GM23248 (cell line): ENCODE measurements around the gene SMCO1. TPM values are rescaled to one million over a fixed set of nuclear protein-coding genes. Genes with fewer than 3 reads are reported as not detected.
"Not testable (repeated sequence)": the region's sequence is repeated elsewhere in the genome, so short reads cannot be mapped to it uniquely, and the experiment has no call there.

Experiments
- DNase-seq: peaks from one replicate; pipeline ENCODE4 v3.0.0-alpha.2; 2015
- H2AFZ ChIP-seq: fragments of 200-600 bp; sonication (generic); 2 replicates; pipeline ENCODE4 v1.6.1; 2016; ENCODE audit warnings: antibody characterized with exemption
- H3F3A ChIP-seq: fragments of 200-600 bp; sonication (generic); 2 replicates; pipeline ENCODE4 v1.6.1; 2016; ENCODE audit warnings: mild to moderate bottlenecking, antibody characterized with exemption, mixed run types; ENCODE audit not compliant: insufficient read depth
- H3K27ac ChIP-seq: fragments of 200-600 bp; sonication (generic); 2 replicates; pipeline ENCODE4 v1.5.1; 2016; ENCODE audit warnings: mild to moderate bottlenecking
- H3K27me3 ChIP-seq: fragments of 200-600 bp; sonication (generic); replicated peaks from 2 replicates; pipeline ENCODE4 v1.6.1; 2016; ENCODE audit warnings: mild to moderate bottlenecking; ENCODE audit not compliant: insufficient read depth
- H3K36me3 ChIP-seq: fragments of 200-600 bp; sonication (generic); 2 replicates; pipeline ENCODE4 v1.6.1; 2016; ENCODE audit warnings: low read depth, mild to moderate bottlenecking
- H3K4me1 ChIP-seq: fragments of 200-600 bp; sonication (generic); 2 replicates; pipeline ENCODE4 v1.6.1; 2016; ENCODE audit warnings: mild to moderate bottlenecking; ENCODE audit not compliant: insufficient read depth
- H3K4me2 ChIP-seq: fragments of 200-600 bp; sonication (generic); one replicate; pipeline ENCODE4 v1.6.1; 2016; ENCODE audit warnings: mild to moderate bottlenecking; ENCODE audit not compliant: unreplicated experiment
- H3K4me3 ChIP-seq: fragments of 200-600 bp; sonication (generic); 2 replicates; pipeline ENCODE4 v1.5.1; 2016; ENCODE audit warnings: mild to moderate bottlenecking
- H3K79me2 ChIP-seq: fragments of 200-600 bp; sonication (generic); 2 replicates; pipeline ENCODE4 v1.6.1; 2016; ENCODE audit warnings: mild to moderate bottlenecking; ENCODE audit not compliant: insufficient read depth
- H3K9ac ChIP-seq: fragments of 200-600 bp; sonication (generic); 2 replicates; pipeline ENCODE4 v1.6.1; 2016; ENCODE audit warnings: mild to moderate bottlenecking
- H3K9me2 ChIP-seq: fragments of 200-600 bp; sonication (generic); 2 replicates; pipeline ENCODE4 v1.6.1; 2016; ENCODE audit warnings: mixed run types, mild to moderate bottlenecking, moderate library complexity; ENCODE audit not compliant: insufficient read depth
- H3K9me3 ChIP-seq: fragments of 200-600 bp; sonication (generic); one replicate; pipeline ENCODE4 v1.6.1; 2017; ENCODE audit warnings: low read depth
- H4K20me1 ChIP-seq: fragments of 200-600 bp; sonication (generic); 2 replicates; pipeline ENCODE4 v1.6.0; 2016; ENCODE audit not compliant: insufficient read depth
- EZH2 ChIP-seq: fragments of 200-600 bp; sonication (generic); IDR thresholded peaks from 2 replicates; pipeline ENCODE4 v1.6.1; 2018; ENCODE audit warnings: antibody characterized with exemption, mild to moderate bottlenecking; ENCODE audit not compliant: insufficient read depth, poor library complexity, severe bottlenecking
- EZH2phosphoT487 ChIP-seq: fragments of 200-600 bp; sonication (generic); IDR thresholded peaks from 2 replicates; pipeline ENCODE4 v1.6.1; 2018; ENCODE audit warnings: antibody characterized with exemption, moderate library complexity, mild to moderate bottlenecking, low read depth; ENCODE audit not compliant: insufficient read depth
- WGBS, 2 experiments: methylation state at CpG; one replicate each; pipeline ENCODE4 v1.1.6; 2015 to 2017; ENCODE audit warnings: low lambda C conversion rate in 2 of 2, low coverage in 1 of 2; ENCODE audit errors: missing lambda C conversion rate in 2 of 2; 5-methylcytosine and 5-hydroxymethylcytosine counted together
- in situ Hi-C: fragments of 300-500 bp; cut with MboI; formaldehyde crosslinking; loops from 2 replicates; pipeline ENCODE4 v1.15.0; 2020
- polyA plus RNA-seq: library from polyadenylated mRNA; unstranded; fragments of >200 nt; fragmentation: Nextera tagmentation; extraction: Ambion mirVana; gene quantifications from 2 replicates; pipeline ENCODE4 v1.2.1, GENCODE V29; 2016
- small RNA-seq: library from RNA; depleted of rRNA; stranded (forward); fragments of <200 nt; gene quantifications from one replicate; pipeline ENCODE3, GENCODE V24; 2014; ENCODE audit warnings: low read depth, low replicate concordance
- total RNA-seq: library from RNA; depleted of rRNA; stranded (reverse); fragments of >200 nt; shearing (Covaris generic); gene quantifications from 2 replicates; pipeline ENCODE4 v1.2.3, GENCODE V29; 2014; rRNA removed

Gene SMCO1
- total and polyA plus RNA-seq, 2 experiments from 2014 or later = not detected

GRCh38 chr3:196463478-196463756, 51.7 kb downstream of the SMCO1 start:
- in situ Hi-C loops = no loop called here
- no peak overlapping the region for H3K4me2 ChIP-seq
- no peak overlapping the region for H3K9ac ChIP-seq
- no peak overlapping the region for H3K4me3 ChIP-seq
- no peak for DNase-seq
- H3K4me1 ChIP-seq = no peaks in the 10 kb centered on the region
- H3K36me3 ChIP-seq = no peaks in the 10 kb centered on the region
- no peaks in the 10 kb centered on the region for H3F3A ChIP-seq
- no peaks in the 10 kb centered on the region for H3K9me3 ChIP-seq
- no peak overlapping the region for H2AFZ ChIP-seq
- H3K9me2 ChIP-seq = no peaks in the 10 kb centered on the region
- H3K27me3 ChIP-seq = no peaks in the 10 kb centered on the region
- H3K79me2 ChIP-seq = peaks cover 17% of the 10 kb centered on the region
- no peak for TF ChIP-seq EZH2phosphoT487
- H4K20me1 ChIP-seq = no peaks in the 10 kb centered on the region
- WGBS, 2 experiments = 85% methylated on average over 2 of the region's 2 CpGs
- H3K27ac ChIP-seq = no peak overlapping the region

GRCh38 chr3:196462680-196463477, 52.3 kb downstream of the SMCO1 start:
- 100% methylated on average over 1 of the region's 1 CpG for WGBS, 2 experiments
- in situ Hi-C loops, DNase-seq: not testable (repeated sequence)

GRCh38 chr3:196458063-196458462, 57.1 kb downstream of the SMCO1 start:
- DNase-seq = no peak
- H3K9me3 ChIP-seq = no peaks in the 10 kb centered on the region
- H3K4me3 ChIP-seq = no peak overlapping the region
- peaks cover 10% of the 10 kb centered on the region for H3K4me1 ChIP-seq
- no peak overlapping the region for H3K27ac ChIP-seq
- TF ChIP-seq EZH2phosphoT487 (no peak), EZH2 (no peak)
- peaks cover 6% of the 10 kb centered on the region; the same call in 1 of the 2 replicates for H3F3A ChIP-seq
- H3K27me3 ChIP-seq = no peaks in the 10 kb centered on the region
- no peaks in the 10 kb centered on the region for H3K79me2 ChIP-seq
- no peaks in the 10 kb centered on the region for H3K9me2 ChIP-seq
- no peaks in the 10 kb centered on the region for H3K36me3 ChIP-seq
- WGBS, 2 experiments = 61 to 71% methylated on average over 4 of the region's 4 CpGs
- H4K20me1 ChIP-seq = no peaks in the 10 kb centered on the region
- no peak overlapping the region for H3K4me2 ChIP-seq
- H2AFZ ChIP-seq = no peak overlapping the region
- no peak overlapping the region for H3K9ac ChIP-seq
- in situ Hi-C loops = no loop called here

More at GRCh38 chr3:196462680-196463477, 52.3 kb downstream of the SMCO1 start:
- H2AFZ ChIP-seq, H3K27me3 ChIP-seq, H3K4me1 ChIP-seq, H4K20me1 ChIP-seq, H3K9me3 ChIP-seq, H3K9me2 ChIP-seq, H3F3A ChIP-seq, H3K4me2 ChIP-seq, H3K9ac ChIP-seq, H3K27ac ChIP-seq, H3K4me3 ChIP-seq, H3K36me3 ChIP-seq: not testable (repeated sequence)
- H3K79me2 ChIP-seq = peaks cover 13% of the 10 kb centered on the region

- H2AFZ ChIP-seq, H4K20me1 ChIP-seq, H3K79me2 ChIP-seq, H3K9me2 ChIP-seq, H3F3A ChIP-seq, H3K4me3 ChIP-seq, H3K4me1 ChIP-seq, H3K9ac ChIP-seq, H3K27ac ChIP-seq, H3K27me3 ChIP-seq, H3K4me2 ChIP-seq, H3K9me3 ChIP-seq, DNase-seq, in situ Hi-C loops, H3K36me3 ChIP-seq: not testable (repeated sequence)
- WGBS, 2 experiments = 75 to 77% methylated on average over 7 of the region's 7 CpGs
Measured at GRCh38 chr3:196457470-196457869, 57.7 kb downstream of the SMCO1 start.

Small RNAs within 50 kb of the gene (small RNA-seq; reads per million reads assigned to genes)
- not detected for gene RPS29P3

Other genes with a start within 250 kb of the SMCO1 start
- gene PCYT1A, start 227.6 kb downstream of the SMCO1 start, total RNA-seq = 96.3 and 116 TPM in 2 replicates
- 37.2 and 38.3 TPM in 2 replicates for gene PCYT1A, start 227.6 kb downstream of the SMCO1 start, polyA plus RNA-seq
- 9.6 and 47.8 TPM in 2 replicates for gene DYNLT2B, start 197.1 kb downstream of the SMCO1 start, total RNA-seq
- gene DYNLT2B, start 197.1 kb downstream of the SMCO1 start, polyA plus RNA-seq = 39.7 and 42.4 TPM in 2 replicates
- gene TM4SF19, start 177.0 kb downstream of the SMCO1 start, total RNA-seq = not detected in 2 replicates
- gene TM4SF19, start 177.0 kb downstream of the SMCO1 start, polyA plus RNA-seq = not detected in 2 replicates
- gene UBXN7, start 82.9 kb downstream of the SMCO1 start, total RNA-seq = 13.9 and 19.1 TPM in 2 replicates
- gene UBXN7, start 82.9 kb downstream of the SMCO1 start, polyA plus RNA-seq = 38.7 and 40.2 TPM in 2 replicates
- 12.3 and 14.2 TPM in 2 replicates for gene RNF168, start 11.6 kb downstream of the SMCO1 start, total RNA-seq
- 13.6 and 14.2 TPM in 2 replicates for gene RNF168, start 11.6 kb downstream of the SMCO1 start, polyA plus RNA-seq
- gene WDR53, start 53.2 kb upstream of the SMCO1 start, total RNA-seq = 8.9 and 9.4 TPM in 2 replicates
- gene WDR53, start 53.2 kb upstream of the SMCO1 start, polyA plus RNA-seq = 9.3 and 12.7 TPM in 2 replicates
- gene FBXO45, start 53.3 kb upstream of the SMCO1 start, total RNA-seq = 7.2 and 10.7 TPM in 2 replicates
- gene FBXO45, start 53.3 kb upstream of the SMCO1 start, polyA plus RNA-seq = 1.7 and 2.1 TPM in 2 replicates
- gene NRROS, start 124.3 kb upstream of the SMCO1 start, total RNA-seq = 0.22 TPM in 1 of 2 replicates, not detected in the other
- not detected in 2 replicates for gene NRROS, start 124.3 kb upstream of the SMCO1 start, polyA plus RNA-seq
- 5.4 and 5.6 TPM in 2 replicates for gene CEP19, start 196.9 kb upstream of the SMCO1 start, total RNA-seq
- 4.5 and 5.7 TPM in 2 replicates for gene CEP19, start 196.9 kb upstream of the SMCO1 start, polyA plus RNA-seq
- gene PIGX, start 197.0 kb upstream of the SMCO1 start, total RNA-seq = 27.6 and 37.3 TPM in 2 replicates
- 36.0 and 37.3 TPM in 2 replicates for gene PIGX, start 197.0 kb upstream of the SMCO1 start, polyA plus RNA-seq
- gene PAK2, start 224.5 kb upstream of the SMCO1 start, total RNA-seq = 22.6 and 24.4 TPM in 2 replicates
- 29.4 and 30.5 TPM in 2 replicates for gene PAK2, start 224.5 kb upstream of the SMCO1 start, polyA plus RNA-seq